Gastroesophageal sphincter (tissue), 4 donors: Measurements from ENCODE around the gene PRF1. TPM values are rescaled to one million over a fixed set of nuclear protein-coding genes. Genes with fewer than 3 reads are reported as not detected.
"Not testable (repeated sequence)": the region's sequence is repeated elsewhere in the genome, so short reads cannot be mapped to it uniquely, and the experiment has no call there.

ENCODE experiments used
- ATAC-seq: fragments of 150-250 bp; one replicate; pipeline ENCODE4 v1.9.1; 2016; ENCODE audit warnings: mild to moderate bottlenecking, moderate library complexity
- H3K27ac ChIP-seq, 4 donors: fragments of 200-600 bp; sonication (generic) in 3 of 4; 1 replicate in 3 of 4; 2 replicates in 1 of 4; pipeline ENCODE4 v1.5.1; 2016 to 2019
- H3K27me3 ChIP-seq: fragments of 200-600 bp; sonication (generic); one replicate; pipeline ENCODE4 v1.5.1; 2019
- H3K36me3 ChIP-seq, 2 donors: fragments of 200-600 bp; sonication (generic); one replicate each; pipeline ENCODE4 v1.5.1; 2019; ENCODE audit warnings: control low read depth in 1 of 2
- H3K4me1 ChIP-seq, 3 donors: fragments of 200-600 bp; sonication (generic); 1 replicate in 2 of 3; 2 replicates in 1 of 3; pipeline ENCODE4 v1.5.1; 2016 to 2019; ENCODE audit warnings: control low read depth in 2 of 3
- H3K4me3 ChIP-seq, 2 donors: fragments of 200-600 bp; sonication (generic); one replicate each; pipeline ENCODE4 v1.5.1; 2019; ENCODE audit warnings: mild to moderate bottlenecking in 1 of 2, moderate library complexity in 1 of 2
- H3K9me3 ChIP-seq, 3 donors: fragments of 200-600 bp; sonication (generic); one replicate each; pipeline ENCODE4 v1.5.1; 2017 to 2019; ENCODE audit warnings: control low read depth in 2 of 3
- CTCF ChIP-seq, 4 experiments: fragments of 200-600 bp in 2 of 4; fragments of 450-650 bp in 2 of 4; sonication (generic) in 1 of 4; IDR thresholded peaks; one replicate each; pipeline ENCODE4 v1.5.1; 2017 to 2019; ENCODE audit warnings: antibody characterized with exemption in 4 of 4, mild to moderate bottlenecking in 2 of 4, moderate library complexity in 2 of 4
- EP300 ChIP-seq: sonication (generic); formaldehyde crosslinking; IDR thresholded peaks from one replicate; pipeline ENCODE4 v1.6.1; 2017; ENCODE audit warnings: antibody characterized with exemption, mild to moderate bottlenecking
- POLR2A ChIP-seq, 2 donors: fragments of 450-650 bp; IDR thresholded peaks; one replicate each; pipeline ENCODE4 v1.6.1; 2017; ENCODE audit warnings: antibody characterized with exemption in 2 of 2, mild to moderate bottlenecking in 2 of 2, moderate library complexity in 1 of 2
- POLR2AphosphoS5 ChIP-seq: sonication (generic); formaldehyde crosslinking; IDR thresholded peaks from one replicate; pipeline ENCODE4 v1.6.1; 2017; ENCODE audit warnings: antibody characterized with exemption
- WGBS, 2 donors: methylation state at CpG; one replicate each; pipeline ENCODE4 v1.1.5; 2018; ENCODE audit warnings: low coverage in 1 of 2; 5-methylcytosine and 5-hydroxymethylcytosine counted together
- total RNA-seq, 4 donors: library from RNA; depleted of rRNA; stranded (reverse); fragments of >200 nt; gene quantifications; one replicate each; pipeline ENCODE4 v1.1.0, GENCODE V29; 2016

The PRF1 gene
- total RNA-seq, 4 donors from 2014 or later: 0.96 to 3.9 (median 2.0) TPM; not detected in 1

GRCh38 chr10:70582793-70583668, 19.5 kb downstream of the PRF1 start:
- Histone ChIP-seq H3K4me1 (no peaks in the 10 kb centered on the region), H3K27me3 (no peaks in the 10 kb centered on the region), H3K36me3 (no peaks in the 10 kb centered on the region), H3K4me3 (no peak overlapping the region), H3K9me3 (no peaks in the 10 kb centered on the region), H3K27ac (no peak overlapping the region)
- no peak for ATAC-seq
- 78 to 90% methylated on average over 2 to 7 of the region's 19 CpGs for WGBS, 2 donors
- no peak for TF ChIP-seq POLR2A (IDR thresholded peaks at IDR 0.05)

- ATAC-seq, H3K27ac ChIP-seq, H3K36me3 ChIP-seq, H3K27me3 ChIP-seq, H3K4me3 ChIP-seq, H3K9me3 ChIP-seq, H3K4me1 ChIP-seq: not testable (repeated sequence)
- 100% methylated on average over 4 to 5 of the region's 5 CpGs for WGBS, 2 donors
Measured at GRCh38 chr10:70581176-70581575, 21.4 kb downstream of the PRF1 start.

- H3K4me1 ChIP-seq: peaks cover 0 to 18% (median 12%) of the 10 kb centered on the region in 3 donors
- H3K4me3 ChIP-seq: no peak overlapping the region
- H3K27ac ChIP-seq: no peak overlapping the region
- TF ChIP-seq POLR2AphosphoS5: no peak
- no peak for TF ChIP-seq CTCF (IDR thresholded peaks at IDR 0.05)
- TF ChIP-seq EP300: no peak
- TF ChIP-seq POLR2A (IDR thresholded peaks at IDR 0.05): no peak
- WGBS, 2 donors: 82 to 100% methylated on average over 1 to 3 of the region's 3 CpGs
- no peaks in the 10 kb centered on the region for H3K27me3 ChIP-seq
- no peak for ATAC-seq
- no peaks in the 10 kb centered on the region for H3K36me3 ChIP-seq
- no peaks in the 10 kb centered on the region for H3K9me3 ChIP-seq
Measured at GRCh38 chr10:70579234-70580002, 23.1 kb downstream of the PRF1 start.

GRCh38 chr10:70578371-70578947, 24.1 kb downstream of the PRF1 start:
- H3K27me3 ChIP-seq: no peaks in the 10 kb centered on the region
- 53 to 81% methylated on average over 7 of the region's 7 CpGs for WGBS, 2 donors
- no peak overlapping the region for H3K4me3 ChIP-seq
- no peaks in the 10 kb centered on the region for H3K36me3 ChIP-seq
- ATAC-seq: no peak
- peaks cover 0 to 18% (median 12%) of the 10 kb centered on the region in 3 donors for H3K4me1 ChIP-seq
- H3K9me3 ChIP-seq: no peaks in the 10 kb centered on the region
- no peak for TF ChIP-seq EP300
- no peak for TF ChIP-seq CTCF (IDR thresholded peaks at IDR 0.05)
- TF ChIP-seq POLR2A (IDR thresholded peaks at IDR 0.05): no peak
- TF ChIP-seq POLR2AphosphoS5: no peak
- no peak overlapping the region for H3K27ac ChIP-seq

GRCh38 chr10:70576803-70577517, 25.6 kb downstream of the PRF1 start:
- no peak overlapping the region for H3K27ac ChIP-seq
- peaks cover 0 to 18% (median 12%) of the 10 kb centered on the region in 3 donors for H3K4me1 ChIP-seq
- H3K4me3 ChIP-seq: no peak overlapping the region
- no peaks in the 10 kb centered on the region for H3K9me3 ChIP-seq
- no peak for TF ChIP-seq CTCF (IDR thresholded peaks at IDR 0.05)
- no peak for TF ChIP-seq POLR2AphosphoS5
- TF ChIP-seq EP300: no peak
- no peak for TF ChIP-seq POLR2A (IDR thresholded peaks at IDR 0.05)
- 70% methylated on average over 2 of the region's 2 CpGs; no CpG with 5 or more reads in 1 of the 2 donors for WGBS, 2 donors
- ATAC-seq: no peak
- H3K27me3 ChIP-seq: no peaks in the 10 kb centered on the region
- no peaks in the 10 kb centered on the region for H3K36me3 ChIP-seq
